Transverse colon (tissue), 4 donors: Measurements from ENCODE around the gene SEMA3G. TPM values are rescaled to one million over a fixed set of nuclear protein-coding genes. Genes with fewer than 3 reads are reported as not detected.

Source experiments
- DNase-seq: peaks from one replicate; pipeline ENCODE4 v3.0.0-alpha.2; 2019
- H3K27ac ChIP-seq, 4 donors: fragments of 200-600 bp; sonication (generic); 2 replicates each; pipeline ENCODE4 v1.5.1; 2016 to 2018; ENCODE audit warnings: inconsistent platforms in 4 of 4
- H3K27me3 ChIP-seq: fragments of 200-600 bp; sonication (generic); 2 replicates; pipeline ENCODE4 v1.5.1; 2017; ENCODE audit warnings: inconsistent platforms
- H3K36me3 ChIP-seq, 4 donors: fragments of 200-600 bp; sonication (generic); 2 replicates each; pipeline ENCODE4 v1.5.1; 2017 to 2019; ENCODE audit warnings: inconsistent platforms in 4 of 4
- H3K4me1 ChIP-seq, 4 donors: fragments of 200-600 bp; sonication (generic); 2 replicates each; pipeline ENCODE4 v1.5.1; 2017 to 2020; ENCODE audit warnings: inconsistent platforms in 4 of 4
- H3K4me3 ChIP-seq, 4 donors: fragments of 200-600 bp; sonication (generic); 1 replicate in 1 of 4; 2 replicates in 3 of 4; pipeline versions ENCODE4 v1.5.1 to v1.6.1; 2017 to 2019; ENCODE audit warnings: inconsistent platforms in 4 of 4
- H3K9me3 ChIP-seq, 2 donors: fragments of 200-600 bp; sonication (generic); 2 replicates each; pipeline ENCODE4 v1.5.1; 2017 to 2019; ENCODE audit warnings: inconsistent platforms in 2 of 2
- EP300 ChIP-seq: sonication (generic); formaldehyde crosslinking; IDR thresholded peaks from one replicate; pipeline ENCODE4 v1.6.1; 2017; ENCODE audit warnings: antibody characterized with exemption, low read depth
- POLR2A ChIP-seq: fragments of 450-650 bp; IDR thresholded peaks from one replicate; pipeline ENCODE4 v1.6.1; 2016; ENCODE audit warnings: antibody characterized with exemption, mild to moderate bottlenecking, moderate library complexity
- POLR2AphosphoS5 ChIP-seq, 3 donors: sonication (generic); formaldehyde crosslinking; IDR thresholded peaks; one replicate each; pipeline ENCODE4 v1.6.1; 2016; ENCODE audit warnings: antibody characterized with exemption in 3 of 3
- WGBS, 2 donors: methylation state at CpG; one replicate each; pipeline ENCODE4 v1.1.5; 2018; ENCODE audit warnings: low coverage in 1 of 2; 5-methylcytosine and 5-hydroxymethylcytosine counted together
- in situ Hi-C, 4 donors: fragments of 200-750 bp; cut with MboI; loops; one replicate each; pipeline versions ENCODE4 v1.15.0 to v1.15.1; 2017; ENCODE audit warnings: low sequenced_read_pairs in 3 of 4, low pct_ligation_motif_present in 1 of 4, low pct_unique_long_range_greater_than_20kb in 1 of 4
- intact Hi-C: fragments of 100-400 bp; cut with DNase I; formaldehyde crosslinking; loops from one replicate; pipeline ENCODE4 v1.15.1; 2023; ENCODE audit warnings: low total_unique reads
- total RNA-seq, 4 donors: library from RNA; depleted of rRNA; stranded (reverse); fragments of >200 nt; gene quantifications; one replicate each; pipeline ENCODE4 v1.1.0, GENCODE V29; 2016
- TF ChIP-seq, protein P1 (sequence below), 5 experiments: fragments of 200-600 bp in 3 of 5; fragments of 450-650 bp in 2 of 5; sonication (generic) in 3 of 5; IDR thresholded peaks; 1 replicate in 2 of 5; 2 replicates in 3 of 5; pipeline ENCODE4 v1.5.1; 2016 to 2017; ENCODE audit warnings: antibody characterized with exemption in 5 of 5, inconsistent platforms in 3 of 5, mild to moderate bottlenecking in 2 of 5, moderate library complexity in 1 of 5

SEMA3G gene
- total RNA-seq, 4 donors from 2014 or later = 1.2 to 21.7 (median 2.3) TPM

DNA sequence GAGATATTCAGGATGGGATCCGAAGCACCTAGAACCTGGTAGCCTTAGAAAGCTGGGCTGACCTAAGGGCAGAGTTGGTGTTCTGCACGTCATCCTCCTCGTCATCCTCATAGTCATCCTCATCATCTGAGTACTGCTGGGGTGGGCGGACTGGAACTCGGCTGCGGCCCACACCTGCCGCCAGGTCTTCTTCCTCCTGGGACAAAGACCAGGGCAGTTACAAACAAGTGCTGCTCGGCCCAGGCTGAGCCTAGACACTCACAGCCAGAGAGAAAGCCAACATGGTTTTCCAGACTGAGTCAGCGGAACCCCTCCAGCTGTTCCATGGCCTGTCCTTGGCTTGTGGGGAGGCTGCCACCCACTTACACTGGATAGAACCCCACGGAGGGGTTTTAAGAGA lies 40.5 kb downstream of the SEMA3G start:
- no peaks in the 10 kb centered on the region for H3K27me3 ChIP-seq
- H3K36me3 ChIP-seq = peaks cover 0 to 30% (median 14%) of the 10 kb centered on the region in 4 donors
- in situ Hi-C loops = no loop called here
- peaks cover 19 to 31% (median 26%) of the 10 kb centered on the region in 4 donors for H3K4me1 ChIP-seq
- DNase-seq = no peak
- intact Hi-C loops = no loop called here
- TF ChIP-seq EP300 (no peak), POLR2AphosphoS5 (IDR thresholded peaks at IDR 0.05) (no peak), POLR2A (no peak)
- TF ChIP-seq, protein P1, sequence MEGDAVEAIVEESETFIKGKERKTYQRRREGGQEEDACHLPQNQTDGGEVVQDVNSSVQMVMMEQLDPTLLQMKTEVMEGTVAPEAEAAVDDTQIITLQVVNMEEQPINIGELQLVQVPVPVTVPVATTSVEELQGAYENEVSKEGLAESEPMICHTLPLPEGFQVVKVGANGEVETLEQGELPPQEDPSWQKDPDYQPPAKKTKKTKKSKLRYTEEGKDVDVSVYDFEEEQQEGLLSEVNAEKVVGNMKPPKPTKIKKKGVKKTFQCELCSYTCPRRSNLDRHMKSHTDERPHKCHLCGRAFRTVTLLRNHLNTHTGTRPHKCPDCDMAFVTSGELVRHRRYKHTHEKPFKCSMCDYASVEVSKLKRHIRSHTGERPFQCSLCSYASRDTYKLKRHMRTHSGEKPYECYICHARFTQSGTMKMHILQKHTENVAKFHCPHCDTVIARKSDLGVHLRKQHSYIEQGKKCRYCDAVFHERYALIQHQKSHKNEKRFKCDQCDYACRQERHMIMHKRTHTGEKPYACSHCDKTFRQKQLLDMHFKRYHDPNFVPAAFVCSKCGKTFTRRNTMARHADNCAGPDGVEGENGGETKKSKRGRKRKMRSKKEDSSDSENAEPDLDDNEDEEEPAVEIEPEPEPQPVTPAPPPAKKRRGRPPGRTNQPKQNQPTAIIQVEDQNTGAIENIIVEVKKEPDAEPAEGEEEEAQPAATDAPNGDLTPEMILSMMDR (IDR thresholded peaks at IDR 0.05) = no peak
- no peak overlapping the region for H3K27ac ChIP-seq
- WGBS, 2 donors = 95% methylated on average over 10 of the region's 10 CpGs; no CpG with 5 or more reads in 1 of the 2 donors
- no peaks in the 10 kb centered on the region for H3K9me3 ChIP-seq
- H3K4me3 ChIP-seq = no peak overlapping the region

DNA sequence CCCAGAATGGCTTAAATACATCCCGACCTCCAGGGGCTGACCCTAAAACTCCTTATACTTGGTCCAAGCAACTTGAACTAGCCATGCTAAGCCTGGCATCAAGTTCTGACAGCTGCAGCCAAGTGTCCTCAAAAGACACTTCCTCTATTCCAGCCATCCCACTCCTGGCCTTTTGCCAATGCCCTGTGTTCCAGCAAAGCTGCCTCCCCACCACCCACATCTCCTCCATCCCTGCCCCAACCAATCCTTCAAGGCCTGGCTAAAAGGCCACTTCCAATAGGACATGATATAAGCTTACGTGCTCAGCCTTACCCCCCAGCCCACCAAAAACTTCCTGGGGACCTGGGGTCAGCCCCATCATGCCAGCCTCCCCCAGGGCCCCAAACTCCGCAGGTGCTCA lies 40.9 kb downstream of the SEMA3G start:
- peaks cover 16 to 27% (median 22%) of the 10 kb centered on the region in 4 donors for H3K4me1 ChIP-seq
- DNase-seq = no peak
- WGBS, 2 donors = 89 to 100% methylated on average over 1 to 3 of the region's 3 CpGs
- no peaks in the 10 kb centered on the region for H3K9me3 ChIP-seq
- H3K36me3 ChIP-seq = peaks cover 0 to 30% (median 14%) of the 10 kb centered on the region in 4 donors
- H3K4me3 ChIP-seq = no peak overlapping the region
- TF ChIP-seq, protein P1 (IDR thresholded peaks at IDR 0.05) = no peak
- TF ChIP-seq EP300 = no peak
- TF ChIP-seq POLR2A = no peak
- TF ChIP-seq POLR2AphosphoS5 (IDR thresholded peaks at IDR 0.05) = no peak
- H3K27ac ChIP-seq = no peak overlapping the region
- in situ Hi-C loops (no loop called here), intact Hi-C loops (no loop called here)
- H3K27me3 ChIP-seq = no peaks in the 10 kb centered on the region

DNA sequence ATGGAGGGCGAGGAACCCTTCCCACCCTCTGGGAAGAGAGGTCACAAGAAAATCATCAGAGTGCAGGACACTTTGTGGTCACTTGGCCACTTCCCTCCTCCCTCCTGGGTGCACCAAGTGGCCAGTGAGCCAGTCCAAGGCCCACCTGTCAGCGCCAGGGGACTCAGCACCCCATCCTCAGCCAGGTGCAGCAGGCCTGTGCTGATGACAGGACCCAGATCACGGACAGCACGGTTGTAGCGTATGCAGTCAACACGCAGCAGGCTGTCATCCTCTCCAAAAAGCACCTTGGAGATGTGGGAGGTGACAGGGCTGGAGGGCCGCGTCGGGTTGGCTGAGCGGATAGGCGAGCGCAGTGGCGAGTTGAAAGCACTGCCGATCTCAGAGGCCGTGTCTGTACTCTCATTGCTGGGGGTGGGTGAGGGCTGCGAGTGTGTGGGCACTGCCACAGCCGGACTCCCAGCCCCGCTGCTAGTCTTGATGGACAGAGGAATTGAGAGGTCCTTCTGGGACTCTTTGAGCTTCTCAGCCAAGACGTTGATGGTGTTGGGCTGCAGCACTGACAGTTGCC lies 41.5 kb downstream of the SEMA3G start:
- no peaks in the 10 kb centered on the region for H3K27me3 ChIP-seq
- H3K9me3 ChIP-seq = no peaks in the 10 kb centered on the region
- H3K4me3 ChIP-seq = no peak overlapping the region
- H3K27ac ChIP-seq = no peak overlapping the region
- peaks cover 0 to 30% (median 14%) of the 10 kb centered on the region in 4 donors for H3K36me3 ChIP-seq
- 94% methylated on average over 19 of the region's 19 CpGs; no CpG with 5 or more reads in 1 of the 2 donors for WGBS, 2 donors
- no peak for DNase-seq
- TF ChIP-seq POLR2AphosphoS5 (IDR thresholded peaks at IDR 0.05) (peak in 1 of 3 donors; percentile 5), EP300 (no peak)
- peaks cover 10 to 21% (median 16%) of the 10 kb centered on the region in 4 donors for H3K4me1 ChIP-seq
- intact Hi-C loops (no loop called here), in situ Hi-C loops (no loop called here)

DNA sequence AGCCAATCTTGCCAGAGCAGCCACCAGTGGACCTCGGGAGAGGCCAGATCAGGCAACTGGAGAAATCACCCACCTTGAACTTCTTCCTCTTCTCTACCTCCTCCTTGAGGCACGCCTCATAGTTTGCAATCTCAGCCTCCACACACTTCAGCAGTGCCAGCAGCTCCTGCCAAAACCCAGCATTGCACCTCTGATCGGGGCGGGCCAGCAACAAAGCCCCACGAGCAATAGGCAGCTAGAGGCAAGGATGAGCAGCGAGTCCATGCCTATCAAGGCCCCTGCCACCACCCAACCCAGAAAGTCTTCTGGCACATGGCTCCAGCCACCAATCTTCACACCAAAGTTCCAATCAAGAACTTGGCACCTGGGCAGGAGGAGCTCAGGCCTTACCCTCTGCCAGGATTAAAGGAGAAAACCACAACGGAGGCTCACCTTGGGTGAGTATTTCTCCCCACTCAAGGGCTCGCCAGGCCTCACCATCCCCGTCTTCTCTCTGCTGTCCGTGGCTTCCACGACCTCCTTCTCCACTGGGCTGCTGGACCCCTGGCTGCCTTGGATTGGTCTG lies 42.1 kb downstream of the SEMA3G start:
- H3K9me3 ChIP-seq = no peaks in the 10 kb centered on the region
- H3K36me3 ChIP-seq = peaks cover 0 to 30% (median 14%) of the 10 kb centered on the region in 4 donors
- no peak for DNase-seq
- no peak overlapping the region for H3K27ac ChIP-seq
- in situ Hi-C loops = no loop called here
- no peak for TF ChIP-seq POLR2A
- TF ChIP-seq, protein P1 (IDR thresholded peaks at IDR 0.05) = no peak
- no peak for TF ChIP-seq POLR2AphosphoS5 (IDR thresholded peaks at IDR 0.05)
- TF ChIP-seq EP300 = no peak
- WGBS, 2 donors = 89 to 100% methylated on average over 1 to 11 of the region's 11 CpGs
- H3K4me1 ChIP-seq = peaks cover 6 to 20% (median 13%) of the 10 kb centered on the region in 4 donors
- intact Hi-C loops = no loop called here
- no peaks in the 10 kb centered on the region for H3K27me3 ChIP-seq
- no peak overlapping the region for H3K4me3 ChIP-seq
